Daoy (cell line): ENCODE data around the gene ARFGAP2. TPM values are rescaled to one million over a fixed set of nuclear protein-coding genes. Genes with fewer than 3 reads are reported as not detected.
A peak's percentile ranks its signal among the peaks of the same experiment; 100 is the strongest.

Experiments
- DNase-seq: peaks from one replicate; pipeline ENCODE4 v3.0.0-alpha.2; 2015; ENCODE audit warnings: low read depth
- total RNA-seq: library from RNA; depleted of rRNA; stranded (reverse); fragments of >200 nt; shearing (Covaris generic); gene quantifications from 2 replicates; pipeline ENCODE4 v1.2.3, GENCODE V29; 2014

The ARFGAP2 gene
- total RNA-seq, 1 experiment from 2014 or later: 92.1 TPM

DNA sequence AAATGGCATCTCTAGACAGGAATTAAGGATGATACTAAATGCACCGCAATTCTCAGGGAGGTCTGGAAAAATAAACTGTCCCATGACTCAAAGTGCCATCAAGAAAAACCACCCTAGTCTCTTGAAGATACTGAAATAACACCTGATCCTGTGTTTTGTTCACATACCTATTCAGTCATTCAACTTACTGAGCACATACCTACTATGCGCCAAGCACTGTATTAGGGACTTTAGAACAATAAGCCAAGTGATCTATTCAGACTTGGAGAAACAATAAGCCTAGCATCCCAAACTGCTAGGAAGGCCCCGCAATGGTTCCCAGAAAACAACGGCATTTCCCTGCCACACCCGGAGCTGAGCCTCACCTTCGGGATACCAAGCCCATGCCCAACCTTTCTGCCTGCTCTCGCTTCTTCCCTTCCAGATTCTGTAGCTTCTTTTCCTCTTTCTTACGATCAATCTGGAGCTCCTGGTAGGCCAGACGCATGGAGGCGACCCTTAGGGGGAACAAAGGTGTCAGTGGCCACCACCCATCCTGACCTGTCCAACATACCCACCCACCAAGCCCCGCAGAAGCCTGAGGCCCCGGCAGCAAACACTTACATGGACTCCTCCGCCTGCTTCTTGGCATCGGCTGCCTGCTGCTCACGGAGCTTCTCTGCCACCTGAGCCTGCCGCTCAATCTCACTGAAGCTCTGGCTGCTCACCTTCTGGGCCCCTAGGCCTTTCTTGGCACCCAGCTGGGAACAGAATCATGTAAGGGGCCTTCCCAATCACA, 5.4 kb downstream of the ARFGAP2 start:
- no peak for DNase-seq

DNA sequence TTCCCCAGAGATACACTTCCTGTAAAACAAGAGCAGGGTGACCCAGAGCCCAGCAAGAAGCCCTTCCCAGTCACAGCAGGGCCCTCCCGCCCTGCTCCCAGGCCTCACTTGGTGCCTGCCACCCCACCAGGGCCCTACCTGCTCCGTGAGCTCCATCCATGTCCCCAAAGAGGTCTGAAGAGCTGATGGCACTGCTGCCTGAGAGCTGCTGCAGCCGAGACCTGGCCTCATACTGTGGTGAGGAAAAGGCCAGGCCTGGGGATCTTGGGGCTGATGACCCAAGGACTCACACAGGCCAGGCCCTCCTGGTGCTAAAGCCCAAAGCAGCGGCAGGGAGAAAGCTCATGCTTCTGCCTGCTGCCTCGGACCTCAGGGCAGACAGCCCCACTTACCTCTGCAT, 10.3 kb downstream of the ARFGAP2 start:
- no peak for DNase-seq

DNA sequence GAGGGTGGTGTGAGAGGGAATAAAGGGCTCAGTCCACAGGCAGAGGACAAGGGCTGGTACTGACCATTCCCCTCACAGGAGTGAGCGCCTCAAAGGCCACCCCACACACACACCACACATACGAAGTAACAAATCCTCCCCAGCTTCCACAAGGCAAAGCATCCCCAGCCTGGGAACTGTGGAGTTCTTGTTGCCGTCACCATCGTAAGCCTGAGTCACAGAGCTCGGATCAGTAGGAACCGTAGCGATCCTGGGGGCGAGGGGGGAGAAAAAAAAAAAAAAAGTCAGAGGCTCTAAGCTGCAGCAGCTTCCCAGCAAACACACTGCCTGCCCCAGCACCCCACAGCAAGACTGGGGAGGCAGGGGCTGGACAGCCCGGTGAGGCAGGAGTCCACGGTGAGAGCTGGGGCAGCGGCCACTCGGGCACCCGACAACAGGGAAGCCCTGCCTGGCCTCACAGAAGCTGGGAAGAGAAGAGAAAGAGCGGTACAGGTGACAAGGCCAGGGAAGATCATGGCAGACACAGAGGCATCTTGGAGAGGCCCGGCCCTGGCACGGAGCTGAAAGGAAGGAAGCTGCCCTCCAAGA, 11.3 kb downstream of the ARFGAP2 start:
- no peak for DNase-seq

DNA sequence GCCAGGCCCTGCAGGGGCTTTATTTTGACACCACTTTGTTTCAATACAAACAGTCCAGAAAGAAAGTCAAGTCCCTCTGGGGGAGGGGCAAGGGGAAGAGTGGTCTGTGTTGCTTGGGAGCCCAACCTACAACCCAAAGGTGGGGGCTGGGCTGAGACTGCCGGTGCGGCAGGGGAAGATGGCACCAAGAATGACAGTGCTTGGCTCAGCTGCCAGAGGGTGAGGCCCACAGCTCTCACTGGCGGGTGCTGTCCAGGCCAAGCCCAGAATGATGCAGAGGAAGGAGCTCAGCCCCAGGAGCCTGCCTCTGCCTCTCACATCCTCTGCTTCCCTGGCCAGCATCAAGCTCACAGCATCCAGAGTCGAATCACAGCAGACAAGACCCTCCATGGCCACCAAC, 12.4 kb downstream of the ARFGAP2 start:
- no peak for DNase-seq

DNA sequence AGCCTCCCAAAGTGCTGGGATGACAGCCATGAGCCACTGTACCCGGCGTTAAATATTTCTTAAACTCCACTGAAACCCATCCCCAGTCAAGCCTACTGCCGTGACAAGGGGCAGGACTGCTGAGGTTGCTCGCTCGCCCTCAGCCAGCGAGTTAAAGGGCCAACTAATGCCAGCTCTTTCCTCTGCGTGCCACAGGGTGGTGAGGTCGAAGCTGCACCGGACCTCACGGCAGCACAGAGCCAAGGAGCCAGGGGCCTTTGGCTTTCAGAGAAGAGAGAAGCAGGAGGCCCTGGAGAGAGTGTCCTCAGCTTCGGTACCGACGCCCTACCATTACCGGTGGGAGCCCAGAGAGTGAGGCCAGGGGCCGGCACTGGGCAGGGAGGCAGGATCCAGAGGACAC, 12.8 kb downstream of the ARFGAP2 start:
- no peak for DNase-seq

DNA sequence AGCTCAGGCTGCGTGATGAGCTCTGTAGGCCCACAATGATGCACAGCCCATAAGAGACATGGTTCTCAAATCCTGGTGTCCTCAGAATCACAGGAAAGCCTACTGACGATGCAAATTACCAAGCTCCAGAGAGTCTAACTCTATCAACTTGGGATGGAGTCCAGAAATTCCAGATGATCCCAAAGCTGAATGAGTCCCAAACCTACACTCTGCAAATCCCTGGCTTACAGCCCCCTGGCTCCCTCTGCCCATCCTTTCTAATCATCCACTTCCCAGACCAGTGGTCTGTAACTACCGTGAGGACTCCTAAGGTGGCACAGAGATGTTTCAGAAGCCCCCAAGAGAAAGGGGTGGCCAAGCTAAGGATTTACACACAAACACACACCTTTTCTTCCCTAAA, 13.5 kb downstream of the ARFGAP2 start:
- no peak for DNase-seq

DNA sequence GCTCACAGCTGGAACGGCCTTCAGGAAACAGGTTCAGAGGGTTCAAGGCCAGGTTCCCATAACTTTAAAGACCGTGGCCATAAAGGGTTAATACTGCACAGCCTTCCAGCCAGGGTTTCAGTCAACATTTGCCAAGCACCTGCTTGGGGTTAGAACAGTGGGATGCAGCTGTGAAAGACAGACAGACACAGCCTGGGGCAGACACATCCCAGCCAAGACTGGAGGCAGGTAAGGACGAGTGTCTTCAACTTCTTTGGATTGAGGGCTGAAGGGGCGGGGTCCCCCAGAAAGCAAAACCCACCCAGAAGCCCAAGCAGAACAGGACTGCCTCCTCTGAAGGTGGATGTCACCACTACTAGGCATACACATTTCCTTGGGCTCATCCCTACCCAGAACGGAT, 14.3 kb downstream of the ARFGAP2 start:
- DNase-seq: no peak

DNA sequence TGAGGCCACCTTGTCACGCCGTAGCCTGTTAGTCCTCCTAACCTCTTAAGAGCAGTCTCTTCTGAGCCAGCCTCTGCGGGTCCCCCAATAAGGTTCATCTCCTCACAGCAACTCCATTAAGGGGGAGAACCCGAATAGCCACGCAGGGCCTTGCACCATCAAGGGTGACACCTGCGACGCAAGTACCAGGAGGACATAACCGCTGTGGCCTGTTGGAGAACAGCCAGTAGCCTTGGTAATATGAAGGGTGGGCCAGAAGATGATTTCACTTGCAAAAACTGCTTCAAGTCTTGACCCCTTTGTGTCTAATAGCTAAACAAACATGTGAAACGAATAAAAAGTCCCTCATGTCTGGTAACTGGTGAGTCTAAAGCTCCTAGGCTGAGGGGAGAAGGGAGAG, 14.8 kb downstream of the ARFGAP2 start:
- no peak for DNase-seq

DNA sequence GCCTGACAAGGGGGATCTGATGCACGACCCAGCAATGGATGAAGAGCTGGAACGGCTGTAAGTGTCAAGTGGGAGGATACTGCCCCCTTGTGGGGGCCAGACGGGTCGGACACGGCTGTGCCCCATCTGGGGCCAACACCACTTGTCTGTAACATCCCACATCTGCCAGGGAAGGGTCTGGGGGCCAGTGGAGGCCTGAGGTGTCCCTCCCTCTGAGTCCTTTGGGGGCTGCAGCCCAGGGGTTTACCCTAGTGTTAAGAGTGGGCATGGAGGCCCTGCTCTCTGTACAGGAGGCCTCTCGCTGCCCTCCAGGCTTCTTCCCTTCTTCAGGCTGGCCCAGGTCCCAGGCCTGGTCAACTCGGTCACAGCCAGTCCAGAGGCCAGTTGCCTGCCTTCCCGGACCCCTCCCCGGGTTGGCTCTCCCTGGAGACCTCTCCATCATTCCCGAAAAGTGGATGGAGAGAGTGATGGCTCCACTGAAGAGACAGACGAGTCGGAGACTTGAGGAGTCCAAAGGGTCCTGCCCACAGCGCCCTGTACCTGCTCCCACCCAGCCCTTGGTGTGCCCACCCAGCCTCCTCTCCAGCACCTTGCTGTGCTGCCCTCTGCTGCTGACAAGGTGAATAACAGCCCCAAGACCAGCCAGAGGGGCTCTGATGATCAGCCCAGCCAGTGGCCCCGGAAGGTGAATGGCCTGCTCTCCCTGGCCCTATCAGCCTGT, 15.4 kb downstream of the ARFGAP2 start:
- peak; percentile 65 for DNase-seq

DNA sequence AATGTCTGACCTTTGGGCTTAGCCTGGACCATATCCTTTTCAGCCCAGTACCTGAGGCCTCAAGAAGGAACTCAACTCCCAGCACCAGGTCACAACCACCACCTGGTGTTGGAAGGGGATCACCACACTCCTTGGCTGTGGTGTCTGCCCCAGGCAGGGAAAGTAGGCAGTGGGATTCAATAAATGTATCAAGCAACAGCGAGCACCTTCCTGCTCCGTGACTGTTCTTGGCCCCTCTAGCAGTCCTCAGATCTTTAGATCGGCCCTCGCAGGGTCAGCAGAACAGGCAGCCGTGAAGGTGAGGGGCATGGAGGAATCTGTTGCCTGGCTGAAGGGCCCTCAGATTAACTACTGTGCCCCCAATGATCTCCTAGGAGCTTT, 15.9 kb downstream of the ARFGAP2 start:
- DNase-seq: no peak

DNA sequence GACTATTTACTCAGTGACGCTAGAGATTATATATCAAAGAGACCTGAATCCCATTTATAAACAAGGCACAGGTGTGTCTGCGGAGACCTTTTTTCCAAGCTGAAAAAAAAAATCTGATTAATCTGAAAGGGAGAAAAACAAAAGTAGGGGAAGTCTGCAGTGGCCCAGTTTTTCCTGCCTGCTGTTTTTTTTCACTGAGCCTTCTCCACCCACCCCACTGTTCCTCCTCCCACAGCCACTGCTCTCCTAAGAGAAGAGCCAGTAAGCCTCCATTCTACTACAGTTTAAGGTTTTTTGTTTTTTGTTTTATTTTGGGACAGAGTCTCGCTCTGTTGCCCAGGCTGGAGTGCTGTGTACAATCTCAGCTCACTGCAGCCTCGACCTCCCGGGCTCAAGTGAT, 18.4 kb downstream of the ARFGAP2 start:
- DNase-seq: no peak

DNA sequence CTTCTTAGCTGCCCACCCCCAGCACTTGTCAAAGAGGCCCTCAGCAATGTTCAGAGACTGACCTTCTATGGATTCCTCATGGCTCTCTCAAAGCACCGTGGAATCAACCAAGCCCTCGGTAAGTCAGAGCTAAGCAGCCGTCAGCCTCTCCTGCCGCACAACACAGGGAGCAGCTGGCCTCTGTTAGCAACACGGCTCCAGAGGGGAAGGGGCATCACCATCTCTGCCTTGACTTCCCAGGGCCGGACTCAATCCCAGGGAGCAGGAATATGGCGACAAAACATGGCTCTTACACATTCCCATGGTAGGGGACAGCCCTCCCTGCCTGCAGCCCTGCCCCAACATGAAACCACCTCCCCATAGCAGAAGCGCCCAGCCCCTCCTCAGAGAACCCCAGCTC, 18.9 kb downstream of the ARFGAP2 start:
- DNase-seq: no peak

DNA sequence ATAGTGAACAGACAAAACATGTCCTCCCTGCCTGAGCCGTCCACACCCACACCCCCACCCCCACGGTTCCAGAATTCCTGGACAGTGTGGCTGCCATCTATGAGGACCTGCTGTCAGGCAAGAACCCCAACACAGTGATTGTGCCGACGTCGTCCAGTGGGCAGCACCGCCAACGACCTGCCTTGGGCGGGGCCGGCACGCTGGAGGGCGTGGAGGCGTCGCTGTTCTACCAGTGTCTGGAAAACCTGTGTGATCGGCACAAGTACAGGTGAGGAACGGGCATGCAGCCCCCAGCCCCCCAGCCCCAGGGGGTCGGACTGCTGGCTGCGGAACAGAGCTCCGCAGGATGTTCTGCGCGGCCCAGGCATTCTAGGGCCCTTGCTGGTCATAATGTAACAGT, 19.7 kb downstream of the ARFGAP2 start:
- no peak for DNase-seq

DNA sequence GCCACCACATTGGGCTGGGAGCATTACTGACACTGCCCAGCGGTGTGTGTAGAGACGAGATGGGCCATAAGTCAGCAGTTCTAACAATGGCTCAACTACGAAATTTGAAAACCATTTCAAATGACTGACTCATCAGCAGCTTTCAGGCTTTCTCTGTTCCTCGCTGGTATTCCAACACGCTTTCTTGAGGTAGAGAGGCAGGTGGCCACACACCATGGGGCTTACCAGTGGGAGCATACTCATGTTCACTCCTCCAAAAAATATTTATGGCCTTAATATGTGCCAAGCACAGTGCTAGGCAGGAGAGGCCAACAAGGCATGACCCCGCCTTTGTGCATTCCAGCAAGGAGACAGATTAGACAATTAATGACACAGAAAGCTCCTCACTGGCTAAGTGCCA, 20.3 kb downstream of the ARFGAP2 start:
- no peak for DNase-seq

DNA sequence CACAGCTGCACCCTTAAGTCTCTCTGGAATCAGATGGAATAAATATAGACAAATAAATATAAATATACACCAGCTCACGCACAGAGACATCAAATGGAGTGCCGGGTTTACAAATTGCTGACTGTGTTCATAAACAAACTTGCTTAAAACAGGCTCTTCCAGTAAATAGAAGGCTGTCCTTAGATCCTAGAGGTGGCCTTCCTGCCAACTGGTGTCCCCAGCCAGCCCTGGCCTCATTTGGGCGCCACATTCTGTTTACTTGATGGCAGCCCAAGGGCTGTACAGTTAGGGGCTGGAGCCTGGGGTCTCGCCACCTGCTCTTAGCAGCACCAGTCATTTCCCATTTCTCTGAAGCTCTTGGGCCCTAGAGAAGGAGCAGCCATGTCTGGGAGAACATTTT, 20.8 kb downstream of the ARFGAP2 start:
- DNase-seq: no peak

DNA sequence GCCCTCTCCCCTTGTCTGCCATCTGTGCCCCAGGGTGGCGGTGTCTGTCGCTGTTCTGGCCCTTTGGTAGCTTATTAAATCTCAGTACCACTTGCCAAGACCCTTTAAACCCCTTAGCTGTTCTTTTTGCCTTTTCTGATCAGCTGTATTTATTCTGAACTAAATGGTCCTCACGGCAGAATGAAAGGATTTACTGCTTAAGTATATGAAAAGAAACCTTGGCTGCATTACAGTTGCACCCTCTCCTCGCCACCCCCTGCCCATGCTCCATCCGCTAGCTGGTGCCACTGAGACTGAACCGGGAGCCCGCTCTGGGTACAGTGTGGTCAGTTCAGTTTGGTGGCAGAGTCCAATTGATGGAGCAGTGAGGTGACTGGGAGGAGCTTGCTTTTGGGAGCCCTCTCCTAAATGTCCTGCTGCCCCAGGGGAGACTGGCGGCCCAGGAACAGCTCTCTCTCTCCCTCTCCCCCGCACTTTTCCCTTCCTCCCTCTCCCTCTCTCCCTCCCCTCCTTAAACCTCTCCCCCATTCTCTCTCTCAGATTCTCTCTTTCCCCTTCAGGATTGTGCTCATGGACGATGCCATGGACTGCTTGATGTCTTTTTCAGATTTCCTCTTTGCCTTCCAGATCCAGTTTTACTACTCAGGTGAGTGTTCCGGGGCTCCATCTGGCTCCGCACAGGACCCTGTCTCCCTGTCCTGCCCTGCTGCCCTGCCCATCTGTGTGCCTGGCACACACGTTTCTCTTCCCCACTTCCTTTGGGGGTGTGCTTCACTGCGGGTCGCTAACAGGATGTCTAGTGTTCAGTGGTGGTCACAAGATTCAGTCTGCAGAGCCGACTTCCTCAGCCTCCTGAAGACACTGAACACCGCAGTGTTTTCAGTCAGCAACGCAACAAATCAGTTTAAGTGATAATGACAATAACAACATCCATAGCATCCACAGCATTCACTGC, 21.8 kb downstream of the ARFGAP2 start:
- DNase-seq: no peak

DNA sequence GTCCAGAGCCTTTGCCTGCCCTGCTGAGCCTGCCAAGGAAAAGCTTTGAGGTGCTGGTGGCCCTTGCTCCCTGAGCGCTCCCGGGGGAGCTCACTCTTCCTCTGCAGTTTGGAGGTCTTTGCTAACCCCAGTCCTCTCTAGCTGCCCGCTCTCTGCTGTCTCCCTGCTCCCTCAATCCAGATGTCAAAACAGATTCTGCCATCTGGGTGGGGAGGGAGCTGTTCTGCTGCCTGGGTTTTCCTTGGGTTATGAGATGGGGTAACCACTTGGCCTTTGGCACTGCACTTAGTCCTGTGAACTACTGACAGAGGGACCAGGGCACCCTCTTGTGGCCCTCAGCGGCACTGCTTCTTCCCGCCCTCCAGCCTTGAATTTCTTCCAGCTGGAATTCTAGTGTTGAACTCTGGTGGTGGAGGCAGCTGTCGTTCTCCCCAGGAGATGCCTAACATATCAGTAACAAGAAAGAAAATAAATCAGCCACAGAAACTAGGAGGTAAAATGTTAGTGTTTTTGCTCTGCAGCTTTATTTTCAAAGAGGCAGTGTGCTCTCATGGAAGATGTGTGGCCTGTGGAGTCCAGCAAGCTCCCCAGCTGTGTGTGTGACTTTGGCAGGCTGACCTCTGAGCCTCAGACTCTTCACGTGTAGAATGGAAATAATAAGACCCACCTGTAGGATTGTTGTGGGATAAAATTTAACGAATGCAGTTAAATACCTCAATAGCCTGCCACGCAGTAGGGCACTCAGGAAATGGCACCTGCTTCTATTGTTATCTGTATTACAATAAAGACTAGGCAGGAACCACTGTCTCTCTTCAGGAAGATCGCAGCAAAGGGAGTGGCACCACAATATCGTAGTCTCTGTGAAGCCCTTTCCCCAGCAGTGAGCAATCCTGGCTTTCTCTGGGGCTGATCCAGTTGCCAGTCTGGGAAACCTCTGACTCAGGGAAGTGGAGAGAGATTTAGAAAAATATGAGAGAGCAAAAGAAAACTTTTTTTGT, 23.4 kb downstream of the ARFGAP2 start:
- DNase-seq: peak; percentile 70

DNA sequence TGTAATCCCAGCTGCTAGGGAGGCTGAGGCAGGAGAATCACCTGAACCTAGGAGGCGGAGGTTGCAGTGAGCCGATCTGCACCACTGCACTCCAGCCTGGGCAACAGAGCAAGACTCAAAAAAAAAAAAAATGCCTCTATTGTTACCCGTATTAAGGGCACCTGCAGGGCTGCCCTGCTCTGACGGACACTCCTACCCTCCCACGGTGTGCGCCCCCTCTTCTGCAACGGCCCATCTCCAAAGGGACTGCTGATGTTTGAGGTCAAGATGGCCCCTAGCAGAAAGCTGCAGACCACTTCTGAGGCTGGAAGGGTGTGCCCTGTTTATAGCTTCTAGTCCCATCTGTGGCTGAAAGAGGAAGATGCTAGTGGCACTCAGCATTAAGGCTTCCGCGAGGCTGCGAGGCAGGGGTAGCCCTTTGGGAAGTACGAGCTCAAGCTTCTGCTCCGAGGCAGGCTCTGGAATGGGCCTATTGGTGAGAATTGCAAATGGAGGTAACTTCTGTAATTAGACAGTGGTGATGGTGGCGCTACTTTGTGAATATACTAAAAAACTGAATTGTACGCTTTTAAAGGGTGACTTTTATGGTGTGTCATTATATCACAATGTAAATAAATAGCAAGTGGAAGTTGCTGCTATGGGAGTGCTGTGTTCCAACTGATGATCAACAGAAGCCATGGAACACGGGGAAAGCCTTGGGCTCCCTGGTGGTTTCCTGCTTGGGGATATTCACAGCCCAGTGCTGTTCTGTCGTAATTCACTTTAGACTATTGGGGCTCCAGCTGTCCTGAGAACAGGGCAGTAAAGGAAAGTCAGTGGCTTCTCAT, 24.3 kb downstream of the ARFGAP2 start:
- no peak for DNase-seq

DNA sequence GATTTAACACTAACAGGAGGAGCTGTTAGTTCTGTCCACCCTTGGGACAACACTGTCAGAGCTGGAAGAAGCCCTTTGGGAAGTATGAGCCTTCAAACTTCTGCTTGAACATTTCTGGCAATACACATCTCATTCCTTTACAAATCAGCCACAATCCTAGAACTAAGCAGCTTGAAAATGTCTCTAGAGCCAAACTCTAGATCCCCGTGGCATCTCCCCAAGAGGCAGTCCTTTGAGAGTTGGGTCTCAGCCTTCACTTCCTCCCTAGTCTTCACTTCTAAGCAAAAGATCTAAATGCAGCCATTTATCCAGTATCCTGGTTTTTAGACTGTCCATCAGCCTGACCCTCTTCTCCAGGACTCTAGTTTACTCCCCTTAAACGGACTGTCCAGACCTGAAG, 26.9 kb downstream of the ARFGAP2 start:
- DNase-seq: no peak
